IMR-90 (cell line): Measurements from ENCODE around the gene NEDD4L.

Source experiments
- CEBPB ChIP-seq: IDR thresholded peaks from 2 replicates; pipeline ENCODE4 v1.6.1; 2012; ENCODE audit warnings: low read depth, low read length, improper control_type of control experiment
- CTCF ChIP-seq: conservative IDR thresholded peaks from 2 replicates; pipeline ENCODE4 v1.5.1; 2012; ENCODE audit warnings: mild to moderate bottlenecking, low read depth, low read length, improper control_type of control experiment
- ELK1 ChIP-seq: fragments of 150-350 bp; IDR thresholded peaks from 2 replicates; pipeline ENCODE4 v1.6.1; 2016; ENCODE audit warnings: low read depth, mild to moderate bottlenecking, low read length, moderate library complexity, borderline replicate concordance
- POLR2A ChIP-seq: IDR thresholded peaks from 2 replicates; pipeline ENCODE4 v1.6.1; 2012; ENCODE audit warnings: mild to moderate bottlenecking, low read depth, low read length
- RAD21 ChIP-seq: IDR thresholded peaks from 2 replicates; pipeline ENCODE4 v1.6.1; 2012; ENCODE audit warnings: low read length, improper control_type of control experiment
- RFX5 ChIP-seq: IDR thresholded peaks from 2 replicates; pipeline ENCODE4 v1.8.0; 2012; ENCODE audit warnings: low read depth, mild to moderate bottlenecking, low read length, moderate library complexity
- USF2 ChIP-seq: fragments of 150-350 bp; IDR thresholded peaks from 2 replicates; pipeline ENCODE4 v1.6.1; 2017; ENCODE audit warnings: mild to moderate bottlenecking, antibody characterized with exemption, low read length, low read depth

GRCh38 chr18:58095222-58095621, 51.2 kb downstream of the NEDD4L start:
- TF ChIP-seq CTCF (no peak), RAD21 (no peak), POLR2A (no peak), RFX5 (no peak), CEBPB (no peak), ELK1 (no peak), USF2 (no peak)
